Measurements from ENCODE around the gene DNAH10.

Gene DNAH10

DNA sequence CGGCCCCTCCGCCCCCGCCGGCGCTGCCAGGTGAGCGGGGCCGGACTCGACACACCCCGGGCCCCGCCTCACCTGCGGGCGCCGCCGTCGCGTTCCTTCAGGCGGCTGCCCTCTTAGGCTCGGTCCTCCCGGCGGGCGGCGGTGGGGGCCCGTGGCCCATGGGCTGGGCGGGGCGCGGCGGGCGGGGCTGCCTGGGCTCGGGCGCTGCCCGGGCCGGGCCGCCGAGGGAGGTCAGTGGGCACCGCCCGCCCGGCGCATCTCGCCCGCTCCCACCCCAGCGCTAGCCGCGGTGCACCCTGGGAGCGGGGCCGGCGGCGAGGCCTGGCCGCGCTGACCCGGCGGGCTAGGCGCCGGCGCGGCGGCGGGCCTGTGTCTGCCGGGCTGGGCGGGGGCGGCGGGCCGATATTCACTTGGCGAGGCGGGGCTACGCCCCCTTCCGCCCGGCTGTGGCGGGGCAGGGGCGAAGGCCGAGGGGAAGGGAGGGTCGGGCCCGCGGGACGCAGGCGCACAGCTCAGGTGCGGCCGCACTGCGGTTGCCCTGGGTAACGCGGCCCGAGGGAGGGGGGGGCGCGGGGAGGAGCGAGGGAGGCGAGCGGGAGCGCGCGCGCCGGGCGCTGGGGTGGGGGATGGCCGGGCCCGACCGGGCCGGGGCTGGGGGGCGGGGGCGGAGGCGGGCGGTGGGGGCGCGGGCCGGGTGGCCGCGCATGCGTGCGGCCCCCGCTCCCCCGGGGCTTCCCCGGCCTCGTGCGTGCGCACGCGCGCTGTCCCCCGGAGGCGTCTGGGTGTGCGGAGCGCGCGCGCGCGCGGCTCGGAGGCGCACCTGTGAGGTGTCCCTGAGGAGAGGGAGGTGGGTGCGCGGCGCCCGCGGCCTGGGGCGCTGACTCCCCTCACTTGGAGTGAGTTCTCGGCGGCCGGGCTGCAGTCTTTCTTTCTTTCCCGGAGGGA, 210.6 kb downstream of the DNAH10 start, which contains the start of the genes CCDC92 and ZNF664:
Gene CCDC92 (minus strand): TSS at position 375 of the 945 bp plus-strand sequence. CDS start 28,526 bp downstream, outside the sequence.
Gene ZNF664 (plus strand): TSS at position 759 of the 945 bp plus-strand sequence. CDS start 38,930 bp downstream, outside the sequence.
- peak; percentile 91 for DNase-seq (ENCODE audit: low read depth)

DNA sequence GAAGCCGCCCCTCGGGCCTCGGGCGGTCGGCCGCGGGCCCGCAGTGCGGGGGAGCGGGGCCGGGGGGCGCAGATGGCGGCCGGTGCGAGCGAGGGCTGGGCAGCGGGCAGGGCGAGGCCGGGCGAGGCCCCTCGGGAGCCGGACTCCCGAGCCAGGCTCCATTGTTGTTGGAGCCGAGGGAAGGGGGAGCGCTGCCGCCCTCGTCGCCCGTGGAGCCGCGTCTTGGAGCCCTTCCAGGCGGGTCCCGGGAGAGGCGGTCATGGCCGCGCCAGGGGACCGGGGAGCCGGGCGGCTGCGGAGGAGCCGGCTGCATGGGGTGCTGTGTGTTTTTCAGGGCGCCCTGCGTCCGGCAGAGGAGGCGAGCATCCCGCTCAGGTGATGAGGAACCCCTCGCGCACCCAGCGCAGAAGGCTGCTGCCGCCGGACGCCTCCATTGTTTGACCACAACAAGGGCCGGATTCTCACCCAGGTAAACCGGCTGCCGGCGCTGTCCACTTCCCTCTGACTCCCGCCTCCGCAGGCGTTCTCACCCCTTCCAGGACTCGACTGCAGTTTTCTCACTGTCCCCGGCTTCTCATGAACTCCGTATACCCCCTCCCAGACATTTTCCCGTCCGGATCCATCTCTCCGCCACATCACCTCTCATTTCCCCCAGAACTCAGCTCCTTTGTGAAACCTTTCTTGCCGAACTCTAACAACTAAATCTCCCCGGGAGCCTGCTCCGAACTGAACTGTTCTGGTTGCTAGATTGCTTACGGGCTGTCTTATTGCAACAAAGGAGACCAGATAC, 211.6 kb downstream of the DNAH10 start:
- peak; percentile 44 for DNase-seq (ENCODE audit: low read depth)

- no peak for DNase-seq (ENCODE audit: low read depth)
Observed at GRCh38 chr12:123976227-123976826, 214.2 kb downstream of the DNAH10 start.

DNA sequence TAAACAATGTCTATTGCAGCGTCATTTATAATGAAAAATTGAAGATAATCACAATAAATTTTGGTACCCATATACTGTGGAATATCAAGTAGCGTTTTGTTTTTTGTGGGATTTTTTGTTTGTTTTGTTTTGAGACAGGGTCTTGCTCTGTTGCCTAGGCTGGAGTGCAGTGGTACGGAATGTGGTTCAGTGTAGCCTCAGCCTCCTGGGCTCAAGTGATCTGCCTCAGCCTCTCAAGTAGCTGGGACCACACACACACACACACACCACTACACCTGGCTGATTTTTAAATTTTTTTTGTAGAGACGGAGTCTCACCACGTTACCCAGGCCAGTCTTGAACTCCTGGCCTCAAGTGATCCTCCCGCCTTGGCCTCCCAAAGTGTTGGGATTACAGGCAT, 217.5 kb downstream of the DNAH10 start:
- no peak for DNase-seq (ENCODE audit: low read depth)

DNA sequence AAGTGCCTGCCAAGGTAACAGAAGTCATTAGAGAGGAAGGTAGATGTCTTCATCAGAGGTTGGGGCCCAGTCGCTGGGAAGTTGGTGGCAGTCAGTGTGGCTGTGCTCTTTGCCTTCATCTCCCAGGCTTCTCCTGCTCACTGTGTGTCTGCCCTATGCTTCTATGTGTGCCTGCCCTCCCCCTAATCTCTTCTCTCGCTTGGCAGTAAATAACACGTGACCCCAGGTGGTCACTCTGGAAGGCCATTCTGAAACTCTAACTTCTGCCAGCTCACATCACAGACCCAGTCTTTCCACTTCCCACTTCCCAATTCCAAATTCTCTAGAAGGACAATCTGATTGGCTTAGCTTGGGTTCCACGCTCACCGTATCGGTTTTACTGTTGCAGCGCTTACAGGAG, 220.2 kb downstream of the DNAH10 start:
- DNase-seq (ENCODE audit: low read depth), result no peak

DNA sequence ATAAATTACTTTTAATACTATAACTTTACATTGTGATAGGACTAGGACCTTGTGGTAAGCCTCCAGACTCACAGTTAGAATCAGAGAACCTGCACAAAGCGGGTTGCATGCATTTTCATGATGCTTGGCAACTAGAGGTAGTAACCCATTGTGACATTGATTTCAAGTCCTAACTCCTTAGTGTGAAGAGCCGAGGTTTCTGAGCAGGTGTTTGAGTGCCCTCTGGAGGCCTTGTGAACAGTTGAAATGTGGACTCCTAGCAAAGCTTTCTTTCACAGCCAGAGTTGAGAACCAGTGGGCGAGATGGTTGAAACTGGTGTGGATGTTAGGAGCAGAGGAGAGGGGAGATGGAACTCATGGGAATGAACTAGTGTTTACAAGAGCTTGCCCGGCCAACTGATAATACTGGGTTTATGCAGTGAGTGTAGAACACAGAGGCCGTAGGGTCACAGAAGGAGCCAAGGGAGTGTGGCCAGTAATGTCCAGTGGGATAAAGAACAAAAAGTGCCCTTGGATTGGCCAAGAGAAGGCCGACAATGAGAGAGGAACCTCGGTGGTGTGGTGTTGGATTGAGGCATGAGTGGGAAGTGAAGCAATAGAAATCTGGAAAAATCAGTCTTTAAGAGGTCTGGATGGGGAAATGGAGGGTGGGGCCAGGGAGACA, 221.9 kb downstream of the DNAH10 start:
- peak; percentile 78 for DNase-seq (ENCODE audit: low read depth)

DNA sequence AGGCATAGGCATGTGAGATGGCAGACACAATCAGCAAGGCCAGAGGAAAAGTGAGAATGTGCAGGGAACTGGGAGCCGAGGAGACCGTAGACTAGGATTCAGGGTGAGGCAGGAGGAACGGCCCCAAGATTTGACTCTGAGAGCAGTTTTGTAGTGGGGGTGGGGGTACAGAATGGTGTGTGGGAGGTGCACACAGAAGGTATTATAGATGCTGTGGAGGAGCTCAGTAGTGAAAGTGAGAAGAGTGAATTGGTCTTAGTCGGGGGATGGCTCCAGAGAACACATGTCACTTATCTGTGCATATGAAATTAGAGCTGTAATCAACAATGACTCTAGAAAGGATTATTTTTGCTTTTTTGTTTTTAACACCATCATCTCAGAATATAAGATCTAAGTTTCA, 222.8 kb downstream of the DNAH10 start:
- DNase-seq (ENCODE audit: low read depth), result no peak
